ENCODE results near the gene ATXN7L1. TPM values are rescaled to one million over a fixed set of nuclear protein-coding genes. Genes with fewer than 3 reads are reported as not detected.
A peak's percentile ranks its signal among the peaks of the same experiment; 100 is the strongest.

Gene ATXN7L1
- total and polyA plus RNA-seq, 7 donors: 5.4 to 20.5 (median 12.8) TPM

GRCh38 chr7:105647591-105647990 lies 228.8 kb downstream of the ATXN7L1 start:
- intact Hi-C loops (cut with DNase I): no loop called here
- 86 to 89% methylated on average over 7 of the region's 7 CpGs for WGBS, 2 donors
- Histone ChIP-seq H3K9me3 (no peaks in the 10 kb centered on the region), H3K4me1 (peaks cover 0 to 31% (median 22%) of the 10 kb centered on the region in 4 donors), H3K36me3 (peaks cover 0 to 7% (median under 1%) of the 10 kb centered on the region in 4 donors), H3K27me3 (no peaks in the 10 kb centered on the region), H3K4me3 (no peak overlapping the region), H3K27ac (no peak overlapping the region)
- DNase-seq: peak; percentile 53
- TF ChIP-seq CTCF (IDR thresholded peaks at IDR 0.05) (no peak), POLR2AphosphoS5 (IDR thresholded peaks at IDR 0.05) (no peak), POLR2A (IDR thresholded peaks at IDR 0.05) (no peak), EP300 (IDR thresholded peaks at IDR 0.05) (no peak)

- no peak for TF ChIP-seq POLR2AphosphoS5 (IDR thresholded peaks at IDR 0.05)
- no peak for TF ChIP-seq CTCF (IDR thresholded peaks at IDR 0.05)
- no peak for TF ChIP-seq POLR2A (IDR thresholded peaks at IDR 0.05)
- no peak for TF ChIP-seq EP300 (IDR thresholded peaks at IDR 0.05)
- Histone ChIP-seq H3K4me3 (no peak overlapping the region), H3K36me3 (peaks cover 0 to 28% (median 6%) of the 10 kb centered on the region in 4 donors), H3K4me1 (peaks cover 0 to 21% (median 18%) of the 10 kb centered on the region in 4 donors), H3K27me3 (no peaks in the 10 kb centered on the region), H3K27ac (no peak overlapping the region), H3K9me3 (no peaks in the 10 kb centered on the region)
- DNase-seq: no peak
- intact Hi-C loops (cut with DNase I): no loop called here
- 87% methylated on average over 3 of the region's 3 CpGs for WGBS, 2 donors
Observed at GRCh38 chr7:105644937-105645336, 231.5 kb downstream of the ATXN7L1 start.

DNA sequence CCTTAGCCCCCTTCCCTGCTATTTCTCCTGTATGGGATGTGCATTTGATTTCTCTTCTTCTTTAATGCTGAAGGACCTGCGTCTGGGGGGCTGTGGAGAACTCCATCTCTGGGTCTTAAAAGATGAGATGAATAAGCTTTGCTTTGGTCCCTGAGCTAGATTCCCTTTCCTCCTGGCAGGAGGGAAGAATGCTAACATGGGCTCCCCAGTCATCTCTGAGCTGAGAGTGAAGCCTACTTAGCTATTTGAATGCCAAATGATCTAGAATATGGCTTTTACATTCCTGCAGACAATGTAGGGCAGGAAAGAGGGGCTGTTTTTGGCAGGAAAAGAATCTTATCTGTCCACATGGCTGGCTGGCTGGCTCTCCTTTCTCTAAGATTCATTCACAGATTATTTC lies 232.5 kb downstream of the ATXN7L1 start:
- peak; percentile 19 for DNase-seq
- Histone ChIP-seq H3K27me3 (no peaks in the 10 kb centered on the region), H3K27ac (no peak overlapping the region), H3K4me3 (no peak overlapping the region), H3K4me1 (peaks cover 0 to 20% (median 10%) of the 10 kb centered on the region in 4 donors), H3K9me3 (no peaks in the 10 kb centered on the region), H3K36me3 (peaks cover 0 to 28% (median 6%) of the 10 kb centered on the region in 4 donors)
- intact Hi-C loops (cut with DNase I): no loop called here
- TF ChIP-seq EP300 (IDR thresholded peaks at IDR 0.05) (no peak), POLR2A (IDR thresholded peaks at IDR 0.05) (no peak), POLR2AphosphoS5 (IDR thresholded peaks at IDR 0.05) (no peak), CTCF (IDR thresholded peaks at IDR 0.05) (no peak)
- 94 to 98% methylated on average over 1 of the region's 1 CpG for WGBS, 2 donors

GRCh38 chr7:105643384-105643783 lies 233.0 kb downstream of the ATXN7L1 start:
- 89 to 93% methylated on average over 15 of the region's 15 CpGs for WGBS, 2 donors
- peaks cover 0 to 31% (median 6%) of the 10 kb centered on the region in 4 donors for H3K36me3 ChIP-seq
- H3K4me1 ChIP-seq: peaks cover 0 to 15% (median 7%) of the 10 kb centered on the region in 4 donors
- H3K9me3 ChIP-seq: no peaks in the 10 kb centered on the region
- no peak overlapping the region for H3K4me3 ChIP-seq
- TF ChIP-seq POLR2A (IDR thresholded peaks at IDR 0.05) (no peak), POLR2AphosphoS5 (IDR thresholded peaks at IDR 0.05) (no peak), EP300 (IDR thresholded peaks at IDR 0.05) (no peak), CTCF (IDR thresholded peaks at IDR 0.05) (no peak)
- H3K27ac ChIP-seq: no peak overlapping the region
- intact Hi-C loops (cut with DNase I): no loop called here
- no peaks in the 10 kb centered on the region for H3K27me3 ChIP-seq
- peak; percentile 58 for DNase-seq

GRCh38 chr7:105642264-105642663 lies 234.1 kb downstream of the ATXN7L1 start:
- peak; percentile 55 for DNase-seq
- no peak overlapping the region for H3K4me3 ChIP-seq
- H3K9me3 ChIP-seq: no peaks in the 10 kb centered on the region
- H3K27ac ChIP-seq: no peak overlapping the region
- peaks cover 0 to 9% (median 4%) of the 10 kb centered on the region in 4 donors for H3K4me1 ChIP-seq
- peaks cover 0 to 42% (median 15%) of the 10 kb centered on the region in 4 donors for H3K36me3 ChIP-seq
- intact Hi-C loops (cut with DNase I): no loop called here
- TF ChIP-seq POLR2AphosphoS5 (IDR thresholded peaks at IDR 0.05): no peak
- H3K27me3 ChIP-seq: no peaks in the 10 kb centered on the region
- 83 to 88% methylated on average over 7 of the region's 7 CpGs for WGBS, 2 donors
